Muscle of leg (tissue), 11 donors: ENCODE data around the gene EXOSC2. TPM values are rescaled to one million over a fixed set of nuclear protein-coding genes. Genes with fewer than 3 reads are reported as not detected.

Source experiments
- DNase-seq: peaks from one replicate; pipeline ENCODE4 v3.0.0; 2013
- H3K27ac ChIP-seq: one replicate; pipeline ENCODE4 v1.5.1; 2013; ENCODE audit warnings: mild to moderate bottlenecking, low read length, control low read depth
- H3K27me3 ChIP-seq: one replicate; pipeline ENCODE4 v1.6.1; 2013; ENCODE audit warnings: low read length; ENCODE audit not compliant: control insufficient read depth, insufficient read depth
- H3K36me3 ChIP-seq: one replicate; pipeline ENCODE4 v1.6.1; 2013; ENCODE audit warnings: low read length; ENCODE audit not compliant: control insufficient read depth, insufficient read depth
- H3K4me1 ChIP-seq: one replicate; pipeline ENCODE4 v1.6.1; 2013; ENCODE audit warnings: low read length; ENCODE audit not compliant: control insufficient read depth, insufficient read depth
- H3K4me3 ChIP-seq: one replicate; pipeline ENCODE4 v1.5.1; 2013; ENCODE audit warnings: low read length, control low read depth
- H3K9me3 ChIP-seq: replicated peaks from 2 replicates; pipeline ENCODE4 v1.6.1; 2013; ENCODE audit warnings: low read depth, low read length; ENCODE audit not compliant: control insufficient read depth
- WGBS: methylation state at CpG from one replicate; pipeline ENCODE4 v1.1.5; 2013; ENCODE audit warnings: missing lambda C conversion rate; ENCODE audit not compliant: insufficient coverage; 5-methylcytosine and 5-hydroxymethylcytosine counted together
- polyA plus RNA-seq, 8 donors: library from polyadenylated mRNA; unstranded; fragments of 120-200 nt; gene quantifications; one replicate each; pipeline versions ENCODE4 v1.2.1 to v1.2.3, GENCODE V29; 2013; ENCODE audit warnings: inconsistent platforms in 1 of 8, low replicate concordance in 1 of 8; ENCODE audit not compliant: insufficient read length in 8 of 8, insufficient read depth in 1 of 8
- total RNA-seq: library from RNA; stranded (reverse); fragments of 120-200 nt; gene quantifications from one replicate; pipeline ENCODE4 v1.2.4, GENCODE V29; 2013

Gene EXOSC2
- total and polyA plus RNA-seq, 9 donors = 22.9 to 30.3 (median 25.6) TPM

GRCh38 chr9:130732793-130733221 lies 39.2 kb downstream of the EXOSC2 start:
- Histone ChIP-seq H3K27me3 (no peaks in the 10 kb centered on the region), H3K4me3 (no peak overlapping the region), H3K27ac (no peak overlapping the region), H3K36me3 (no peaks in the 10 kb centered on the region), H3K4me1 (no peaks in the 10 kb centered on the region), H3K9me3 (no peaks in the 10 kb centered on the region)
- DNase-seq = peak; percentile 38
- 38% methylated on average over 4 of the region's 5 CpGs for WGBS

- H3K27me3 ChIP-seq = no peaks in the 10 kb centered on the region
- DNase-seq = no peak
- H3K36me3 ChIP-seq = no peaks in the 10 kb centered on the region
- no peaks in the 10 kb centered on the region for H3K9me3 ChIP-seq
- H3K27ac ChIP-seq = no peak overlapping the region
- no peak overlapping the region for H3K4me3 ChIP-seq
- H3K4me1 ChIP-seq = no peaks in the 10 kb centered on the region
- 76% methylated on average over 3 of the region's 4 CpGs for WGBS
These were observed 42.0 kb downstream of the EXOSC2 start for GRCh38 chr9:130735566-130735965.

- H3K9me3 ChIP-seq = no peaks in the 10 kb centered on the region
- WGBS = no CpG with 5 or more reads among the region's 1 CpG
- H3K4me1 ChIP-seq = no peaks in the 10 kb centered on the region
- no peak overlapping the region for H3K27ac ChIP-seq
- peaks cover 4% of the 10 kb centered on the region for H3K36me3 ChIP-seq
- H3K4me3 ChIP-seq = no peak overlapping the region
- no peak for DNase-seq
- H3K27me3 ChIP-seq = no peaks in the 10 kb centered on the region
These were observed 43.3 kb downstream of the EXOSC2 start for GRCh38 chr9:130736834-130737233.

GRCh38 chr9:130738281-130738680 lies 44.7 kb downstream of the EXOSC2 start:
- no peaks in the 10 kb centered on the region for H3K4me1 ChIP-seq
- no peak overlapping the region for H3K27ac ChIP-seq
- H3K9me3 ChIP-seq = no peaks in the 10 kb centered on the region
- no peak for DNase-seq
- no peaks in the 10 kb centered on the region for H3K27me3 ChIP-seq
- WGBS = no CpG with 5 or more reads among the region's 3 CpGs
- H3K36me3 ChIP-seq = peaks cover 6% of the 10 kb centered on the region
- H3K4me3 ChIP-seq = no peak overlapping the region

- Histone ChIP-seq H3K4me3 (no peak overlapping the region), H3K4me1 (no peaks in the 10 kb centered on the region), H3K36me3 (peaks cover 6% of the 10 kb centered on the region), H3K27me3 (no peaks in the 10 kb centered on the region), H3K27ac (no peak overlapping the region), H3K9me3 (no peaks in the 10 kb centered on the region)
- no peak for DNase-seq
- no CpG with 5 or more reads among the region's 4 CpGs for WGBS
These were observed 45.5 kb downstream of the EXOSC2 start for GRCh38 chr9:130739081-130739480.

- no peaks in the 10 kb centered on the region for H3K27me3 ChIP-seq
- H3K36me3 ChIP-seq = peaks cover 6% of the 10 kb centered on the region
- DNase-seq = no peak
- WGBS = 84% methylated on average over 2 of the region's 11 CpGs
- no peaks in the 10 kb centered on the region for H3K9me3 ChIP-seq
- H3K4me3 ChIP-seq = no peak overlapping the region
- H3K27ac ChIP-seq = no peak overlapping the region
- no peaks in the 10 kb centered on the region for H3K4me1 ChIP-seq
These were observed 46.8 kb downstream of the EXOSC2 start for GRCh38 chr9:130740218-130741023.

GRCh38 chr9:130741024-130741305 lies 47.4 kb downstream of the EXOSC2 start:
- no peaks in the 10 kb centered on the region for H3K9me3 ChIP-seq
- no peak overlapping the region for H3K27ac ChIP-seq
- WGBS = 100% methylated on average over 2 of the region's 3 CpGs
- H3K4me3 ChIP-seq = no peak overlapping the region
- DNase-seq = no peak
- H3K27me3 ChIP-seq = no peaks in the 10 kb centered on the region
- no peaks in the 10 kb centered on the region for H3K4me1 ChIP-seq
- peaks cover 6% of the 10 kb centered on the region for H3K36me3 ChIP-seq

GRCh38 chr9:130741831-130742449 lies 48.4 kb downstream of the EXOSC2 start:
- Histone ChIP-seq H3K27ac (no peak overlapping the region), H3K4me3 (no peak overlapping the region), H3K9me3 (no peaks in the 10 kb centered on the region), H3K27me3 (no peaks in the 10 kb centered on the region), H3K4me1 (no peaks in the 10 kb centered on the region), H3K36me3 (peaks cover 6% of the 10 kb centered on the region)
- 80% methylated on average over 4 of the region's 7 CpGs for WGBS
- no peak for DNase-seq

- peaks cover 6% of the 10 kb centered on the region for H3K36me3 ChIP-seq
- 67% methylated on average over 3 of the region's 4 CpGs for WGBS
- no peaks in the 10 kb centered on the region for H3K4me1 ChIP-seq
- H3K27me3 ChIP-seq = no peaks in the 10 kb centered on the region
- H3K27ac ChIP-seq = no peak overlapping the region
- no peaks in the 10 kb centered on the region for H3K9me3 ChIP-seq
- no peak overlapping the region for H3K4me3 ChIP-seq
- no peak for DNase-seq
These were observed 50.1 kb downstream of the EXOSC2 start for GRCh38 chr9:130743656-130744055.

GRCh38 chr9:130745210-130745800 lies 51.7 kb downstream of the EXOSC2 start:
- H3K4me1 ChIP-seq = no peaks in the 10 kb centered on the region
- peaks cover 6% of the 10 kb centered on the region for H3K36me3 ChIP-seq
- 92% methylated on average over 2 of the region's 5 CpGs for WGBS
- no peak overlapping the region for H3K27ac ChIP-seq
- H3K9me3 ChIP-seq = no peaks in the 10 kb centered on the region
- DNase-seq = no peak
- no peaks in the 10 kb centered on the region for H3K27me3 ChIP-seq
- H3K4me3 ChIP-seq = no peak overlapping the region
